ENCODE measurements around the gene COG3. TPM values are rescaled to one million over a fixed set of nuclear protein-coding genes. Genes with fewer than 3 reads are reported as not detected.

The COG3 gene
- total and polyA plus RNA-seq, 2 of the 13 experiments (the other 11 are each of a cell fraction or from before 2014, with no cell fraction given) = 37.8 to 47.5 TPM

DNA sequence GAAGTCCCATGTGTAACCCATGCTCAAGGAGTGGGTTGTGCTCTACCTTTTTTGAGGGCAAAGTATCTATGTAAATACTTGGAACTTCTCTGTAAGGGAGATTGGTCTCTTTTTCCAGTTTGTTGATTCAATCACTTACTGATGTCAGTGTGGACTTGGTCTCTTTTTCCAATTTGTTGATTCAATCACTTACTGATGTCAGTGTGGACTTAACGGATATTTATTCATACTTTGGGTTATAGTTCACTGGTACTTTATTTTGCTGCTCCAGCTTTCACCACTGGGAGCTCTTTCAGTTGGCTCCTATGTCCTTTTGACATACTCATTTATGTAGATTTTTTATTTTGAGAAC, 36.4 kb downstream of the COG3 start:
- Histone ChIP-seq H3K79me2 (ENCODE audit: insufficient read depth, low read length) (peaks cover 3% of the 10 kb centered on the region), H3K27ac (ENCODE audit: extremely low read length, insufficient read depth, low read length) (no peak overlapping the region), H3K4me3 (replicated peaks in 1 of 3; ENCODE audit: insufficient read depth in 1 of 3, low read depth in 2 of 3, low read length in 3 of 3) (no peak overlapping the region), H3K36me3 (replicated peaks in 1 of 2; ENCODE audit: control insufficient read depth in 1 of 2, insufficient read depth in 2 of 2, low read length in 2 of 2) (peaks cover 18 to 66% of the 10 kb centered on the region in 2 experiments), H3K27me3 (ENCODE audit: control insufficient read depth in 1 of 2, insufficient read depth in 2 of 2, low read length in 2 of 2) (no peaks in the 10 kb centered on the region), H3K9ac (ENCODE audit: insufficient read depth, low read depth, low read length) (no peak overlapping the region), H3K4me1 (ENCODE audit: insufficient read depth, low read length) (peaks cover 14% of the 10 kb centered on the region), H2AFZ (ENCODE audit: low read length) (no peak overlapping the region), H4K20me1 (ENCODE audit: insufficient read depth, low read length) (peaks cover 4% of the 10 kb centered on the region; the same call in 1 of the 2 replicates), H3K4me2 (ENCODE audit: low read depth, low read length) (no peak overlapping the region), H3K9me3 (ENCODE audit: low read length) (no peaks in the 10 kb centered on the region)
- intact Hi-C loops (cut with micrococcal nuclease; ENCODE audit: unreplicated experiment) = no loop called here
- POLR2A ChIA-PET = no interaction called here
- CTCF ChIA-PET (ENCODE audit: low intra/inter-chr PET ratio, low total read pairs) = no interaction called here
- TF ChIP-seq RCOR2 (CRISPR knock-in tag; IDR thresholded peaks at IDR 0.05) = no peak
- TF ChIP-seq ZEB1 (IDR thresholded peaks at IDR 0.05; ENCODE audit: insufficient replicate concordance, low read depth) = no peak
- no peak for TF ChIP-seq ZFX (CRISPR knock-in tag; IDR thresholded peaks at IDR 0.05; ENCODE audit: low read depth)
- FAIRE-seq (no peak), ATAC-seq (peak; percentile 33; the same call in 2 of the 3 replicates), DNase-seq (ENCODE audit: low spot score) (no peak)
- in situ Hi-C loops (cut with HindIII; ENCODE audit: extremely low pct_ligation_motif_present, low pct_unique_long_range_greater_than_20kb) = loop anchor here (25.0 kb wide), 1 partner anchor 464 kb away; no protein-coding TSS in a partner anchor
- BruUV-seq (replicated peaks) = no TSS peak
- 89% methylated on average over 1 of the region's 1 CpG for WGBS (ENCODE audit: low lambda C conversion rate)

DNA sequence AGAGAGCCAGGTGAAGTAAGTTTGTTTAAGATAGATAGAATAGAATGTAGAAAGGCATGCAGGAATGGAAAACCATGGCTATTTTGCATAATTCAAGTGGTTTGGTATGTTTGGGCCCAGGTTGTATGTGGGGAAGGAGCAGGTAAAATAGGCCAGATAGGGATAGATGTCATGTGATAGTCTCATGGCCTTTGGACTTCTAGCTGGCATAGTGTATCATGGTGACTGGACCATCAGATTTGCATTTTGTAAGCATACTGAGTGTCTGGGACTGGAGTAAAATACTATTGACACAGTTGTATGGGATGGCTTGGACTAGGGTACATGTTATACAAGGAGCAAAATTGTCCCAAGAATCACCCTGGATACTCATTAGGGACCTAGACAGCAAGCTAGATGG, 38.9 kb downstream of the COG3 start:
- POLR2A ChIA-PET = no interaction called here
- DNase-seq (ENCODE audit: low spot score) = no peak
- Histone ChIP-seq H3K9me3 (ENCODE audit: low read length) (no peaks in the 10 kb centered on the region), H3K4me1 (ENCODE audit: insufficient read depth, low read length) (peaks cover 14% of the 10 kb centered on the region), H3K27ac (ENCODE audit: extremely low read length, insufficient read depth, low read length) (no peak overlapping the region), H3K4me2 (ENCODE audit: low read depth, low read length) (no peak overlapping the region), H3K27me3 (ENCODE audit: control insufficient read depth in 1 of 2, insufficient read depth in 2 of 2, low read length in 2 of 2) (no peaks in the 10 kb centered on the region), H4K20me1 (ENCODE audit: insufficient read depth, low read length) (peaks cover 4% of the 10 kb centered on the region; the same call in 1 of the 2 replicates), H3K36me3 (replicated peaks in 1 of 2; ENCODE audit: control insufficient read depth in 1 of 2, insufficient read depth in 2 of 2, low read length in 2 of 2) (peaks cover 21 to 59% of the 10 kb centered on the region in 2 experiments), H3K4me3 (replicated peaks in 1 of 3; ENCODE audit: insufficient read depth in 1 of 3, low read depth in 2 of 3, low read length in 3 of 3) (no peak overlapping the region), H3K9ac (ENCODE audit: insufficient read depth, low read depth, low read length) (no peak overlapping the region), H3K79me2 (ENCODE audit: insufficient read depth, low read length) (peaks cover 3% of the 10 kb centered on the region), H2AFZ (ENCODE audit: low read length) (no peak overlapping the region)
- in situ Hi-C loops (cut with HindIII; ENCODE audit: extremely low pct_ligation_motif_present, low pct_unique_long_range_greater_than_20kb) = loop anchor here (25.0 kb wide), 1 partner anchor 466 kb away; no protein-coding TSS in a partner anchor
- CTCF ChIA-PET (ENCODE audit: low intra/inter-chr PET ratio, low total read pairs) = no interaction called here
- no peak; the same call in 2 of the 3 replicates for ATAC-seq
- intact Hi-C loops (cut with micrococcal nuclease; ENCODE audit: unreplicated experiment) = no loop called here
- BruUV-seq (replicated peaks) = TSS peak; percentile 36
- no peak for FAIRE-seq
- no peak for TF ChIP-seq FOXJ3 (CRISPR knock-in tag; IDR thresholded peaks at IDR 0.05; ENCODE audit: borderline replicate concordance)
- no peak for TF ChIP-seq STAT5B (CRISPR knock-in tag; IDR thresholded peaks at IDR 0.05)
- no peak for TF ChIP-seq HDAC1 (CRISPR knock-in tag; IDR thresholded peaks at IDR 0.05)
- TF ChIP-seq HDAC2 (CRISPR knock-in tag; IDR thresholded peaks at IDR 0.05) = no peak
- TF ChIP-seq RORA (CRISPR knock-in tag; IDR thresholded peaks at IDR 0.05) = no peak
- TF ChIP-seq, protein P1, sequence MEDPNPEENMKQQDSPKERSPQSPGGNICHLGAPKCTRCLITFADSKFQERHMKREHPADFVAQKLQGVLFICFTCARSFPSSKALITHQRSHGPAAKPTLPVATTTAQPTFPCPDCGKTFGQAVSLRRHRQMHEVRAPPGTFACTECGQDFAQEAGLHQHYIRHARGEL (CRISPR knock-in tag; IDR thresholded peaks at IDR 0.05) = no peak
- TF ChIP-seq NCOA5 (CRISPR knock-in tag; IDR thresholded peaks at IDR 0.05) = no peak
- TF ChIP-seq REPIN1 (CRISPR knock-in tag; IDR thresholded peaks at IDR 0.05; ENCODE audit: borderline replicate concordance, low read depth) = no peak
- TF ChIP-seq RFXANK (CRISPR knock-in tag; IDR thresholded peaks at IDR 0.05) = no peak
- no peak for TF ChIP-seq BCL6 (CRISPR knock-in tag; IDR thresholded peaks at IDR 0.05)
- TF ChIP-seq ZNF205 (CRISPR knock-in tag; IDR thresholded peaks at IDR 0.05) = no peak
- TF ChIP-seq ZSCAN21 (CRISPR knock-in tag; IDR thresholded peaks at IDR 0.05; ENCODE audit: borderline replicate concordance) = no peak
- no peak for TF ChIP-seq SIX1 (CRISPR knock-in tag; IDR thresholded peaks at IDR 0.05; ENCODE audit: borderline replicate concordance)
- no peak for TF ChIP-seq ZNF432 (CRISPR knock-in tag; IDR thresholded peaks at IDR 0.05; ENCODE audit: borderline replicate concordance)
- TF ChIP-seq ZNF556 (CRISPR knock-in tag; IDR thresholded peaks at IDR 0.05; ENCODE audit: borderline replicate concordance) = no peak
- no peak for TF ChIP-seq ZNF160 (CRISPR knock-in tag; IDR thresholded peaks at IDR 0.05)
- no peak for TF ChIP-seq SRSF1 (optimal IDR thresholded peaks at IDR 0.05; ENCODE audit: low read depth, low read length)
- TF ChIP-seq, protein P2, sequence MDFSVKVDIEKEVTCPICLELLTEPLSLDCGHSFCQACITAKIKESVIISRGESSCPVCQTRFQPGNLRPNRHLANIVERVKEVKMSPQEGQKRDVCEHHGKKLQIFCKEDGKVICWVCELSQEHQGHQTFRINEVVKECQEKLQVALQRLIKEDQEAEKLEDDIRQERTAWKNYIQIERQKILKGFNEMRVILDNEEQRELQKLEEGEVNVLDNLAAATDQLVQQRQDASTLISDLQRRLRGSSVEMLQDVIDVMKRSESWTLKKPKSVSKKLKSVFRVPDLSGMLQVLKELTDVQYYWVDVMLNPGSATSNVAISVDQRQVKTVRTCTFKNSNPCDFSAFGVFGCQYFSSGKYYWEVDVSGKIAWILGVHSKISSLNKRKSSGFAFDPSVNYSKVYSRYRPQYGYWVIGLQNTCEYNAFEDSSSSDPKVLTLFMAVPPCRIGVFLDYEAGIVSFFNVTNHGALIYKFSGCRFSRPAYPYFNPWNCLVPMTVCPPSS (IDR thresholded peaks at IDR 0.05) = no peak
- TF ChIP-seq HIVEP1 (CRISPR knock-in tag; IDR thresholded peaks at IDR 0.05) = no peak
